Liver (tissue), 9 donors: ENCODE results near the gene CNOT3. TPM values are rescaled to one million over a fixed set of nuclear protein-coding genes. Genes with fewer than 3 reads are reported as not detected.

Experiments
- DNase-seq: peaks from one replicate; pipeline ENCODE4 v3.0.0-alpha.2; 2017; ENCODE audit warnings: low spot score
- H3K27ac ChIP-seq, 2 donors: one replicate each; pipeline ENCODE4 v1.7.0; 2013; ENCODE audit warnings: inconsistent platforms in 2 of 2, low read length in 2 of 2, control low read depth in 1 of 2, low read depth in 1 of 2, mild to moderate bottlenecking in 1 of 2
- H3K27me3 ChIP-seq, 4 donors: one replicate each; pipeline versions ENCODE4 v1.6.1 to v1.7.0; 2013; ENCODE audit warnings: low read length in 3 of 4, inconsistent platforms in 1 of 4, mild to moderate bottlenecking in 1 of 4, moderate library complexity in 1 of 4; ENCODE audit not compliant: control insufficient read depth in 4 of 4, insufficient read depth in 4 of 4
- H3K36me3 ChIP-seq, 4 donors: one replicate each; pipeline versions ENCODE4 v1.6.1 to v1.7.0; 2013; ENCODE audit warnings: low read length in 3 of 4, mild to moderate bottlenecking in 3 of 4, low read depth in 1 of 4, moderate library complexity in 1 of 4; ENCODE audit not compliant: control insufficient read depth in 4 of 4, insufficient read depth in 3 of 4
- H3K4me1 ChIP-seq, 4 donors: one replicate each; pipeline versions ENCODE4 v1.6.1 to v1.7.0; 2013; ENCODE audit warnings: low read length in 3 of 4, mild to moderate bottlenecking in 3 of 4, moderate library complexity in 1 of 4; ENCODE audit not compliant: control insufficient read depth in 4 of 4, insufficient read depth in 4 of 4
- H3K4me3 ChIP-seq, 3 donors: one replicate each; pipeline versions ENCODE4 v1.6.1 to v1.7.0; 2013; ENCODE audit warnings: low read length in 3 of 3, control low read depth in 1 of 3, low read depth in 1 of 3, mild to moderate bottlenecking in 1 of 3
- H3K9ac ChIP-seq, 2 donors: one replicate each; pipeline ENCODE4 v1.7.0; 2013; ENCODE audit warnings: low read length in 2 of 2, mild to moderate bottlenecking in 2 of 2, moderate library complexity in 2 of 2, control low read depth in 1 of 2, low read depth in 1 of 2
- H3K9me3 ChIP-seq, 4 donors: one replicate each; pipeline versions ENCODE4 v1.6.1 to v1.7.0; 2013; ENCODE audit warnings: low read length in 3 of 4; ENCODE audit not compliant: control insufficient read depth in 4 of 4
- EGR1 ChIP-seq, 2 donors: IDR thresholded peaks; 2 replicates each; pipeline ENCODE4 v1.6.1; 2016 to 2018; ENCODE audit warnings: antibody characterized with exemption in 2 of 2, low read depth in 2 of 2
- FOXA1 ChIP-seq: IDR thresholded peaks from 2 replicates; pipeline ENCODE4 v1.6.1; 2016; ENCODE audit warnings: antibody characterized with exemption
- FOXA2 ChIP-seq: IDR thresholded peaks from 2 replicates; pipeline ENCODE4 v1.6.1; 2016; ENCODE audit warnings: antibody characterized with exemption
- HNF4A ChIP-seq, 2 donors: conservative IDR thresholded peaks; 2 replicates each; pipeline ENCODE4 v1.6.1; 2016; ENCODE audit warnings: antibody characterized with exemption in 2 of 2, mild to moderate bottlenecking in 2 of 2
- HNF4G ChIP-seq: IDR thresholded peaks from 2 replicates; pipeline ENCODE4 v1.6.1; 2016; ENCODE audit warnings: antibody characterized with exemption
- JUND ChIP-seq, 2 donors: IDR thresholded peaks; 2 replicates each; pipeline ENCODE4 v1.6.1; 2016; ENCODE audit warnings: antibody characterized with exemption in 2 of 2
- NR2F2 ChIP-seq: IDR thresholded peaks from 2 replicates; pipeline ENCODE4 v1.6.1; 2016; ENCODE audit warnings: antibody characterized with exemption
- RAD21 ChIP-seq, 2 donors: IDR thresholded peaks; 2 replicates each; pipeline ENCODE4 v1.6.1; 2016; ENCODE audit warnings: antibody characterized with exemption in 2 of 2, mild to moderate bottlenecking in 2 of 2
- SP1 ChIP-seq: IDR thresholded peaks from 2 replicates; pipeline ENCODE4 v1.6.1; 2018; ENCODE audit warnings: antibody characterized with exemption, mild to moderate bottlenecking
- TAF1 ChIP-seq: conservative IDR thresholded peaks from 2 replicates; pipeline ENCODE4 v1.6.1; 2016; ENCODE audit warnings: antibody characterized with exemption, mild to moderate bottlenecking
- YY1 ChIP-seq: IDR thresholded peaks from 2 replicates; pipeline ENCODE4 v1.6.1; 2016; ENCODE audit warnings: antibody characterized with exemption, mild to moderate bottlenecking
- WGBS: extraction: QIAGEN DNeasy Blood & Tissue Kit; methylation state at CpG from one replicate; pipeline ENCODE4 v1.1.7; 2013; 5-methylcytosine and 5-hydroxymethylcytosine counted together
- polyA plus RNA-seq, 2 donors: library from polyadenylated mRNA; stranded (reverse) in 1 of 2; unstranded in 1 of 2; fragments of 200-250 nt in 1 of 2; fragments of >200 nt in 1 of 2; fragmentation: Nextera tagmentation in 1 of 2; extraction: Ambion mirVana in 1 of 2; gene quantifications; one replicate each; pipeline versions ENCODE4 v1.2.1 to v1.2.3, GENCODE V29; 2013 to 2015
- total RNA-seq, 2 donors: library from RNA; depleted of rRNA; stranded (reverse); fragments of >200 nt; gene quantifications; one replicate each; pipeline ENCODE4 v1.2.3, GENCODE V29; 2014
- TF ChIP-seq, protein P1 (sequence below): IDR thresholded peaks from 2 replicates; pipeline ENCODE4 v1.6.1; 2016; ENCODE audit warnings: antibody characterized with exemption, mild to moderate bottlenecking
- TF ChIP-seq, protein P2 (sequence below): IDR thresholded peaks from 2 replicates; pipeline ENCODE4 v1.6.1; 2016; ENCODE audit warnings: antibody characterized with exemption
- TF ChIP-seq, protein P3 (sequence below): IDR thresholded peaks from 2 replicates; pipeline ENCODE4 v1.6.1; 2016; ENCODE audit warnings: antibody characterized with exemption
- TF ChIP-seq, protein P4 (sequence below): IDR thresholded peaks from 2 replicates; pipeline ENCODE4 v1.6.1; 2016; ENCODE audit warnings: antibody characterized with exemption
- donor health status: healthy.
- donor health status: healthy.
- donor health status: healthy.
- donor health status: healthy.
- donor health status: healthy.

CNOT3 gene
- total and polyA plus RNA-seq, 4 donors = 3.7 to 13.0 (median 9.1) TPM

DNA sequence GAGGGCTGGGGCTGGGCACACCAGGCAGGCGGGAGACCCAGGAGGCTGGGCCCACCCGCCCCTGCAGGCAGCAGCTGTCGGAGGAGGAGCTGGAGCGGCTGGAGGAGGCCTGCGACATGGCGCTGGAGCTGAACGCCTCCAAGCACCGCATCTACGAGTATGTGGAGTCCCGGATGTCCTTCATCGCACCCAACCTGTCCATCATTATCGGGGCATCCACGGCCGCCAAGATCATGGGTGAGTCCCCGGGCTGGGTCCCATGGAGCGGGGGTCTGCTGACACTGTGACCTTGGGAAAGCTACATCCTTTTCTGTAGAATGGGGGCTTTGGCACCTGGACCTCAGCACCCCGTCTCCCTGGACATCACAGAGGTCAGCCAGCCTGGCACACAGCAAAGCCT is 13.9 kb upstream of the CNOT3 start (continued):
- TF ChIP-seq, protein P1, sequence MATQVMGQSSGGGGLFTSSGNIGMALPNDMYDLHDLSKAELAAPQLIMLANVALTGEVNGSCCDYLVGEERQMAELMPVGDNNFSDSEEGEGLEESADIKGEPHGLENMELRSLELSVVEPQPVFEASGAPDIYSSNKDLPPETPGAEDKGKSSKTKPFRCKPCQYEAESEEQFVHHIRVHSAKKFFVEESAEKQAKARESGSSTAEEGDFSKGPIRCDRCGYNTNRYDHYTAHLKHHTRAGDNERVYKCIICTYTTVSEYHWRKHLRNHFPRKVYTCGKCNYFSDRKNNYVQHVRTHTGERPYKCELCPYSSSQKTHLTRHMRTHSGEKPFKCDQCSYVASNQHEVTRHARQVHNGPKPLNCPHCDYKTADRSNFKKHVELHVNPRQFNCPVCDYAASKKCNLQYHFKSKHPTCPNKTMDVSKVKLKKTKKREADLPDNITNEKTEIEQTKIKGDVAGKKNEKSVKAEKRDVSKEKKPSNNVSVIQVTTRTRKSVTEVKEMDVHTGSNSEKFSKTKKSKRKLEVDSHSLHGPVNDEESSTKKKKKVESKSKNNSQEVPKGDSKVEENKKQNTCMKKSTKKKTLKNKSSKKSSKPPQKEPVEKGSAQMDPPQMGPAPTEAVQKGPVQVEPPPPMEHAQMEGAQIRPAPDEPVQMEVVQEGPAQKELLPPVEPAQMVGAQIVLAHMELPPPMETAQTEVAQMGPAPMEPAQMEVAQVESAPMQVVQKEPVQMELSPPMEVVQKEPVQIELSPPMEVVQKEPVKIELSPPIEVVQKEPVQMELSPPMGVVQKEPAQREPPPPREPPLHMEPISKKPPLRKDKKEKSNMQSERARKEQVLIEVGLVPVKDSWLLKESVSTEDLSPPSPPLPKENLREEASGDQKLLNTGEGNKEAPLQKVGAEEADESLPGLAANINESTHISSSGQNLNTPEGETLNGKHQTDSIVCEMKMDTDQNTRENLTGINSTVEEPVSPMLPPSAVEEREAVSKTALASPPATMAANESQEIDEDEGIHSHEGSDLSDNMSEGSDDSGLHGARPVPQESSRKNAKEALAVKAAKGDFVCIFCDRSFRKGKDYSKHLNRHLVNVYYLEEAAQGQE = no peak
- TF ChIP-seq, protein P2, sequence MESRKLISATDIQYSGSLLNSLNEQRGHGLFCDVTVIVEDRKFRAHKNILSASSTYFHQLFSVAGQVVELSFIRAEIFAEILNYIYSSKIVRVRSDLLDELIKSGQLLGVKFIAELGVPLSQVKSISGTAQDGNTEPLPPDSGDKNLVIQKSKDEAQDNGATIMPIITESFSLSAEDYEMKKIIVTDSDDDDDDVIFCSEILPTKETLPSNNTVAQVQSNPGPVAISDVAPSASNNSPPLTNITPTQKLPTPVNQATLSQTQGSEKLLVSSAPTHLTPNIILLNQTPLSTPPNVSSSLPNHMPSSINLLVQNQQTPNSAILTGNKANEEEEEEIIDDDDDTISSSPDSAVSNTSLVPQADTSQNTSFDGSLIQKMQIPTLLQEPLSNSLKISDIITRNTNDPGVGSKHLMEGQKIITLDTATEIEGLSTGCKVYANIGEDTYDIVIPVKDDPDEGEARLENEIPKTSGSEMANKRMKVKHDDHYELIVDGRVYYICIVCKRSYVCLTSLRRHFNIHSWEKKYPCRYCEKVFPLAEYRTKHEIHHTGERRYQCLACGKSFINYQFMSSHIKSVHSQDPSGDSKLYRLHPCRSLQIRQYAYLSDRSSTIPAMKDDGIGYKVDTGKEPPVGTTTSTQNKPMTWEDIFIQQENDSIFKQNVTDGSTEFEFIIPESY = no peak
- TF ChIP-seq JUND (IDR thresholded peaks at IDR 0.05) = no peak
- TF ChIP-seq, protein P3, sequence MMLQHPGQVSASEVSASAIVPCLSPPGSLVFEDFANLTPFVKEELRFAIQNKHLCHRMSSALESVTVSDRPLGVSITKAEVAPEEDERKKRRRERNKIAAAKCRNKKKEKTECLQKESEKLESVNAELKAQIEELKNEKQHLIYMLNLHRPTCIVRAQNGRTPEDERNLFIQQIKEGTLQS = no peak
- TF ChIP-seq SP1 = no peak
- no peak for TF ChIP-seq HNF4A (conservative IDR thresholded peaks at IDR 0.05)
- no peak for TF ChIP-seq YY1
- TF ChIP-seq FOXA1 = no peak
- TF ChIP-seq EGR1 (IDR thresholded peaks at IDR 0.05; ENCODE audit: low read depth in 2 of 2) = no peak

DNA sequence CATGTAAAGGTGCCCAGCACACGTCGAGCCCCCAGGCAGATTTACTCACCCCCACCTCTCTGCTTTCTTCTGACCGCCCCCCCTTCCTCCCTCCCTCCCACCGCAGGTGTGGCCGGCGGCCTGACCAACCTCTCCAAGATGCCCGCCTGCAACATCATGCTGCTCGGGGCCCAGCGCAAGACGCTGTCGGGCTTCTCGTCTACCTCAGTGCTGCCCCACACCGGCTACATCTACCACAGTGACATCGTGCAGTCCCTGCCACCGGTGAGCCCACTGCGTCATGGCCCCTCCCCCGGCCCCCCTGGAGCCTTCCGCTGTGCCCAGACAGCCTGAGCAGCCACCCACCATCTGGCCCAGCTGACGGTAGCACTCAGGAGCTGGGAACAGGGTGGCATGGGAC is 13.2 kb upstream of the CNOT3 start:
- Histone ChIP-seq H3K27ac (no peak overlapping the region), H3K36me3 (peaks cover 17 to 90% (median 34%) of the 10 kb centered on the region in 4 donors), H3K9ac (no peak overlapping the region), H3K27me3 (no peaks in the 10 kb centered on the region), H3K4me1 (no peaks in the 10 kb centered on the region), H3K4me3 (no peak overlapping the region), H3K9me3 (no peaks in the 10 kb centered on the region)
- no peak for DNase-seq
- TF ChIP-seq FOXA1 (no peak), FOXA2 (no peak), NR2F2 (no peak), RAD21 (IDR thresholded peaks at IDR 0.05) (no peak), TAF1 (no peak), YY1 (no peak), HNF4G (no peak), SP1 (no peak)
- TF ChIP-seq, protein P4, sequence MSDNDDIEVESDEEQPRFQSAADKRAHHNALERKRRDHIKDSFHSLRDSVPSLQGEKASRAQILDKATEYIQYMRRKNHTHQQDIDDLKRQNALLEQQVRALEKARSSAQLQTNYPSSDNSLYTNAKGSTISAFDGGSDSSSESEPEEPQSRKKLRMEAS = no peak
- TF ChIP-seq, protein P2 = no peak
- TF ChIP-seq, protein P1 = no peak
- 97% methylated on average over 19 of the region's 19 CpGs for WGBS
